Fibroblast of skin of right biceps (primary cell): ENCODE data around the gene PDCD7.
A peak's percentile ranks its signal among the peaks of the same experiment; 100 is the strongest.
"Not testable (repeated sequence)": the region's sequence is repeated elsewhere in the genome, so short reads cannot be mapped to it uniquely, and the experiment has no call there.

Source experiments
- DNase-seq: peaks from one replicate; pipeline ENCODE4 v3.0.0-alpha.2; 2013

The PDCD7 gene

DNA sequence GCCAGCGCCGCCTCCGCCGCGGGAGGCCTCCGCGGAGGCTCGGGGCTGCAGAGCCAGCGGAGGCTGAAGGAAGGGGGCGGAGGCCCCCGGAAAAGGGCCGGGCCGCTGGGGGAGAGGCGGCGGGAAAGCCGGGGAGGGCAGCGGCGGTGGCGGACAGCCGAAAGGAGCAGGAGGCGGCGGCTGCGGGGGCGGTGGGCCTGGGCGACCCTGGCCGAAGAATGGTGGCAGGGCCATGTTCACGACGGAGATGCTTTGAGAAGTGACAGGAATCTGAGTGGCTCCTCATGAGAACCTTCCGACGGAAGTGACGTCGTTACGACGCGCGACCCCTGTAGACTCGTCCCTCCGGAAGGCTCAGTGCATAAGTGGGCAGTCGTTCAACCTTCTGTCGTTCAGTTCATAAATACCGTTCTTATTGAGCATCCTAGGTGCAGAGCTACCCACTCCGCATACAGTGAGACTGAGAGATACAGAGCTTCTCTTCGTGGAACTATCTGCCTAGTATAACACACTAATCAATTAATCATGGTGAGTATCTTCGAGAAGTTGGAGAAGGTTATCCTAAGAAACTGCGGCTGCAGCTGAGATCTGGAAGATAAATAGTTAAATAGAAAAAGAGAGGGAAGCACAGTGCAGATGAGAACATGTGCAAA lies at the start of gene PDCD7:
PDCD7 (minus strand) TSS at position 261 of the 653 bp plus-strand sequence; CDS start at position 234, 27 bp downstream.
- DNase-seq: peak; percentile 92

DNA sequence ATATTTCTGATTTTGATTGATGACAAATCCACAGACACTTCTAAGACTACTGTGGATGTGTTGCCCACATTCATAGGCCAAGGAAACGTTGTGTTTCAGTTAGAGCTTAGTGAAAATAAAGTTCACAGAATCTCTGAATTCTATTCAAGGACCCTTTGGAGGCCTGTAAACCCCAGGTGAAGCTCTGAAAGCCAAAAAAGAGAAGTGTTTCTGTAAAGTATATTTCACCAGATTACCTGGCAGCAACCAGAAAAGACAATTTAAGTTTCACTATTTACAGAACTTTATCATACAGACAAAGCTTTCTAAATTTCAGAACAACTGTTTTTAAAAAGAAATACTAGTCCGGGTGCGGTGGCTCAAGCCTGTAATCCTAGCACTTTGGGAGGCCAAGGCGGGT lies 48.9 kb upstream of the PDCD7 start:
- DNase-seq: no peak

DNA sequence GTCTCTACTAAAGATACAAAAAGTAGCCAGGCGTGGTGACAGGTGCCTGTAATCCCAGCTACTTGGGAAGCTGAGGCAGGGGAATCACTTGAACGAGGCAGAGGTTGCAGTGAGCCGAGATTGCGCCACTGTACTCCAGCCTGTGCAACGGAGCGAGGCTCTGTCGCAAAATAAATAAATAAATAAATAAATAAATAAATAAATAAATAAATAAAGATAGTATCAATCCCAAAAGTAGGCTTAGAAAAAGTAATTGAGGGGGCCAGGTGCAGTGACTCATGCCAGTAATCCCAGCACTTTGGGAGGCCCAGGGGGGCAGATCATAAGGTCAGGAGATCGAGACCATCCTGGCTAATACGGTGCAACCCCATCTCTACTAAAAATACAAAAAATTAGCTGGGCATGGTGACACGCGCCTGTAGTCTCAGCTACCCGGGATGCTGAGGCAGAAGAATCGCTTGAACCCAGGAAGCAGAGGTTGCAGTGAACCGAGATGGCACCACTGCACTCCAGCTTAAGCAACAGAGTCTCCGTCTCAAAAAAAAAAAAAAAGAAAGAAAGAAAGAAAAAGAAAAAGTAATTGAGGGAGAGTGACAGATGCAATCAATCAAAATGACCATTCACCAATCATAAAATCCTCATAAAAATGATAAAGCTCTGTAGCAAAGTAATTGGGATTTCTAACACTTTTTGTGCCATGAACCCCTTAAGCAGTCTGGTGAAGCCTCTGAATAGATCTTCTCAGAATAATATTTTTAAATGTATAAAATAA lies 48.2 kb upstream of the PDCD7 start:
- not testable (repeated sequence) for DNase-seq

DNA sequence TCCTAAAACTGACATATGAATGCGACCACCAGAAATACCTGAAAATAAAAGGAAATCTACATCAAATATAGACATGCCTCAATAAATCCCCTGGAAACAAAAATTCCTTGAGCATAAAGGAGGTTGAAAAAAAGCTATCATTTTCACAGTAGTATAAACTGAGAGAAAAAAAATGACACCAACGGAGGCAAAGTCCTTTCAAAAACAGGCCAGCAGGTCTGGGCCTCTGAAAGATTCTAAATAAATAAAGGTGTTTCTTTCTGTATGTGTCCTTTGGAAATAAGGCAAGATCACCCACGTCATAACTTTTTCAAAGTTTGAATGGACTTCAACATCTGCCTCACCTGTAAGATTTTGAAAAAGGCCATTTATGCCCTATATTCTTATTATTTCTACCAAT lies 46.6 kb upstream of the PDCD7 start:
- no peak for DNase-seq

GRCh38 chr15:65177901-65178300 lies 44.3 kb upstream of the PDCD7 start:
- DNase-seq: no peak

DNA sequence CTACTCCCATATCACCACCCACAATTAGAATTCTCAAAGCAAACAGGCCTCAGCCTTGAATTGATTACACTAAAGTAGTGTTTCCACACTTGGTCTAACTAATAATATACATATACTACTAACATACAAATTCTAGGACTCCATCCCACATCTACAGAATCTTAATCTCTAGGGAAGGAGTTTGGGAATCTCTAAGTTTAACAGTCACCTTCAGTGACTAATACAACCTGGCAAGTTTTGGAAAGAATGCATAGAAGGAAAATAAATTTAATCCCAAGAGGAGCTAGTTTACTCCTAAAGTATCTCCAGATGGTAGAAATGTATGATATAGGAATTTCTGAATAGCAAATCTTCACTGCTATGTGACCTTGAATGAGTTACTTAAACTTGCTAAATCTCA lies 42.4 kb upstream of the PDCD7 start:
- peak; percentile 58 for DNase-seq

GRCh38 chr15:65175511-65175910 lies 41.9 kb upstream of the PDCD7 start:
- DNase-seq: peak; percentile 21

DNA sequence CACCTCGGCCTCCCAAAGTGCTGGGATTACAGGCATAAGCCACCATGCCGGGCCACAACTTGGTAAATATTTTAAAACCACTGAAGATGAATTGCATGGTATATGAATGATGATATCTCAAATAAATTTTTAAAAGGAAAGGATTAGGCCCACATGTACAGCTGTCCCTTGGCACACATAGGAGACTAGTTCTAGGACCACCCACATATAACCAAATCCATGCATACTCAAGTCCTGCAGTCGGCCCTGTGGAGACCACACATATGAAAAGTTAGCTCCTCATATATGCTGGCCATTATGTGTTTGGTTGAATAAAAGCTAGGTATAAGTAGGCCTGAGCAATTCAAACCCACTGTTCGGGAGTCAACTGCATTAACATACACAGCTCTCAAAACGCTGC lies 40.9 kb upstream of the PDCD7 start:
- no peak for DNase-seq

GRCh38 chr15:65172531-65172930 lies 38.9 kb upstream of the PDCD7 start:
- DNase-seq: no peak

DNA sequence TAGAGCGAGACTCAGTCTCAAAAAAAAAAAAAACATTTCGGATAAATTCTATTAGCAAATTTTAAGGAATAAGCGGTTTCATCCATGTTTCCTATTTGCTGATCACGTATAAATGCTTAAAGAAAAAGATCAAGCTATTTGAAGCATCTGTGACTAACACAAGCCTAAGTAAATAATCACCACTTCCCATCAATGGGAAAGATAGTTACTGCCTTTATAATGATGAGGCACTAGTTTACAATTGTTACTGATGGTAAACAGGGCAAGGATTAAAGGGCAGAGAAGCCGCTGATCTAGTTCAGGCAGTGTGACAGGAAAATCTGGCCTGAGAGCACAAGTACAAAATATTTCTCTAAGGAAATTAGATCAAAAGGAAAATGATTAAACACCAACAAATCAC lies 37.8 kb upstream of the PDCD7 start:
- no peak for DNase-seq

GRCh38 chr15:65165875-65166274 lies 32.3 kb upstream of the PDCD7 start:
- DNase-seq: no peak

- no peak for DNase-seq
Observed at GRCh38 chr15:65164139-65164538, 30.5 kb upstream of the PDCD7 start.

- peak; percentile 16 for DNase-seq
Observed at GRCh38 chr15:65163041-65163440, 29.4 kb upstream of the PDCD7 start.

GRCh38 chr15:65156692-65157091 lies 23.1 kb upstream of the PDCD7 start:
- DNase-seq: no peak

DNA sequence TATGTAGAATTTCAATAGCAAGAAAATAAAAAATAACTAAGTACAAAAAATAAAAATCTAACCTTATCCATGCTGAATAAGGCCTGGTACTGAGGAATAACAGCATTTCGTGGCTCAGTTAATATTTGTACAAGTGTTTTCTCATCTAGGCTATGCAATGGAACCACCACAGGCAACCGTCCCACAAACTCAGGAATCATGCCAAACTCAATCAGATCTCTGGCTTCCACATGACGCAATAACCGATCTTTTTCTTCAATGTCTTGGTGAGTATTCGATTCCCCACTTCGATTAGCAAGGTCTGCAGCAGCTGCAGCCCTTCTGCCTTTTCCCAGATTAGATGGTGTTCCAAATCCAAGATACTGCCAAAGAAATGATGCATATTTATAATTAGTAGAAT lies 21.1 kb upstream of the PDCD7 start:
- DNase-seq: no peak

GRCh38 chr15:65147902-65148301 lies 14.3 kb upstream of the PDCD7 start:
- no peak for DNase-seq

DNA sequence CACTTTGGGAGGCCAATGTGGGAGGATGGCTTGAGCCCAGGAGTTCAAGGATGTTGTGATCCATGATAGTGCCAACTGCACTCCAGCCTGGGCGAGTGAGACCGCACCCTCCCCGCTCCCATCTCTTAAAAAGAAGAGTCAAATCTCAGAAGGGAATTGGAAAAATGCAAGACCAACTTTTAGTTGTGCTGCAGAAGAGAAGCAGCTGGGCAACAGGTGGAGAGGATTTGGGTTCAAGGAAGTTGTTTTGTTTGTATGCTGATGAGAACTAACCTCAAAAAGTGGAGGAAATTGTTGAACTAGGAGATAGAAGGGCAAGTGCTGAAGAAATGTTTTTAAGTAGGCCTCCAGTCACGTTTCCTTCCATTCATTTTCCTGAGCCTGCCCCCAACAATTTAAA lies 12.8 kb upstream of the PDCD7 start:
- DNase-seq: no peak

GRCh38 chr15:65138631-65139030 lies 5.0 kb upstream of the PDCD7 start:
- DNase-seq: not testable (repeated sequence)

GRCh38 chr15:65137893-65138292 lies 4.3 kb upstream of the PDCD7 start:
- not testable (repeated sequence) for DNase-seq

GRCh38 chr15:65137089-65137488 lies 3.5 kb upstream of the PDCD7 start:
- not testable (repeated sequence) for DNase-seq

GRCh38 chr15:65134538-65134937 lies 930 bp upstream of the PDCD7 start:
- no peak for DNase-seq

DNA sequence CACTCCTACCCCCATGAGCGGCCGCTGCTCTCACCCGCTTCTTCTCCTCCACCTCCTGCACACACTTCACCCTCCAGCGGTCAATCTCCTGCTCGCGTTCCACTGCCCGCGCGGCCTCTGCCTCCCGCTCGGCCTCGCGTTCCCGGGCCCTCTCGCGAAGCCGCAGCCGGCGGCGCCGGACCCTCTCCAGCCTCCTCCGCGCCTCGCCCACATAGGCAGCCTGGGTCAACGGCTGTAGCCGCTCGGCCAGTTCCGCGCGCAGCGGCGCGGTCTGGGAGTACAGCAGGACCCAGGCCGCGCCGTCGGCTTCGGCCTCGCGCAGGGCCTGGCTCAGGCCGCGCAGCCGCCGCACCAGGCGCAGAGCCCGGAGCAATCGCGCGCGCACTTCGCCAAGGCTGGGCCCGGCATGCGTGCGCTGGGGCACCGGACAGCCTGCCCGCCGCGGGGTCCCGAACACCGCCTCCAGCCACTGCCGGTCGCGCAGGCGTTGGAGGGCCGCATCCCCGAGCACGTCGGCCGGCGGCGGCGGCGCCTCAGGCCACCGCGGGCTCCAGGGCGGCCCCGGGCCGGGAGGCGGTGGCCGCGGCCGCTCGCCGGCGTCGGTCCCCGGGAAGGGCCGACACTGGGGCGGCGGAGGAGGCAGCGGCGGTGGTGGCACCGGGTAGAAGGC lies 595 bp downstream of the PDCD7 start:
- peak; percentile 40 for DNase-seq

- no peak for DNase-seq
Observed at GRCh38 chr15:65130941-65131340, 2.7 kb downstream of the PDCD7 start.

- no peak for DNase-seq
Observed at GRCh38 chr15:65115542-65115941, 18.1 kb downstream of the PDCD7 start.
